Bronchial epithelial cell (primary cell): Measurements from ENCODE around the gene ACVR1C. TPM values are rescaled to one million over a fixed set of nuclear protein-coding genes. Genes with fewer than 3 reads are reported as not detected.

Source experiments
- DNase-seq: peaks from one replicate; pipeline ENCODE4 v3.0.0-alpha.2; 2010; ENCODE audit warnings: low read depth
- FAIRE-seq: peaks from 2 replicates; lab custom pipeline; 2011; peaks lifted over from hg19 to GRCh38; lab: Jason Lieb, UNC
- H3K27me3 ChIP-seq: 2 replicates; pipeline ENCODE4 v1.5.1; 2011; ENCODE audit warnings: low read length; ENCODE audit not compliant: control insufficient read depth, insufficient read depth
- H3K36me3 ChIP-seq: 2 replicates; pipeline ENCODE4 v1.5.1; 2011; ENCODE audit warnings: low read length; ENCODE audit not compliant: control insufficient read depth, insufficient read depth
- H3K4me3 ChIP-seq: 2 replicates; pipeline ENCODE4 v1.5.1; 2011; ENCODE audit warnings: mild to moderate bottlenecking, low read depth, low read length, control low read depth
- total RNA-seq: library from RNA; depleted of rRNA; stranded (reverse); fragments of >200 nt; gene quantifications from 2 replicates; pipeline ENCODE4 v1.2.1, GENCODE V29; 2014
- TF ChIP-seq, protein P1 (sequence below): IDR thresholded peaks from 2 replicates; pipeline ENCODE4 v1.5.1; 2011; ENCODE audit warnings: mild to moderate bottlenecking, moderate library complexity, low read length, control low read depth, inconsistent platforms; ENCODE audit not compliant: insufficient read depth, severe bottlenecking

Gene ACVR1C
- total RNA-seq, 1 donor from 2014 or later: 0.26 TPM

DNA sequence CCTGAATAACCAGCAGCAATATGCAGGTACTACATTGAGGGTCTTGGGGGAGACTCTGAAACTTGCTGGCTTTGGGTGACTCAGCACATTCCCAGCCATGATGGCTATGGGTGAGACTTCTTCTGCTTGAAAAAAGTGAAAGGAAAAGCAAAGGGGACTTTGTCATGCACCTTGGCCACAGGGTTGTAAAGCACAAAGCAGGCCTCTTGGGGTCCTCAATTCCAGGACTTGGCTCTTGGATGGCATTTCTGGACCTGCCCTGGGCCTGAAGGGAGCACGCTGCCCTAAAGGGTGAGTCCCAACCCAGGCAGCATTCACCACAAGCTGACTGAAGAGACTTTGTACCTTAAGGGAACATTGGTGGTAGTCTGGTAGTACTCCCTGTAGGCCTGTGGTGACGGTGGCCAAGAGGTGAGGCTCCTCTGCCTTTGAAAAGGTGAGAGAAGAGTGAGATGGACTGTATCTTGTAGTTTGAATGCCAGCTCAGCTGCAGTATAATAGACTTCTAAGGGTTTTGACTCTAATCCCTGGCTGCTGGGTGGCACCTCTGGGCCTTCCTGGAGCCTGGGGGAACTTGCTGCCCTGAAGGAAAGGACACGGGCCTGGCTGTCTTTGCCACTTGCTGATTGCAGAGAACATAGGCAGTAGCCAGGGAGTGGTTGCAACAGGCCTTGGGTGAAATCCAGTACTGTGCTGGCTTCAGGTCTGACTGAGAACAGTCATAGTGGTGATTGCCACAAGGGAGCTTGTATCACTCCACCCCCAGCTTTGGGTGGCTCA, 148.3 kb downstream of the ACVR1C start:
- FAIRE-seq (peak; percentile 23), DNase-seq (peak; percentile 62)
- Histone ChIP-seq H3K36me3 (no peaks in the 10 kb centered on the region), H3K27me3 (no peaks in the 10 kb centered on the region), H3K4me3 (no peak overlapping the region)
- TF ChIP-seq, protein P1, sequence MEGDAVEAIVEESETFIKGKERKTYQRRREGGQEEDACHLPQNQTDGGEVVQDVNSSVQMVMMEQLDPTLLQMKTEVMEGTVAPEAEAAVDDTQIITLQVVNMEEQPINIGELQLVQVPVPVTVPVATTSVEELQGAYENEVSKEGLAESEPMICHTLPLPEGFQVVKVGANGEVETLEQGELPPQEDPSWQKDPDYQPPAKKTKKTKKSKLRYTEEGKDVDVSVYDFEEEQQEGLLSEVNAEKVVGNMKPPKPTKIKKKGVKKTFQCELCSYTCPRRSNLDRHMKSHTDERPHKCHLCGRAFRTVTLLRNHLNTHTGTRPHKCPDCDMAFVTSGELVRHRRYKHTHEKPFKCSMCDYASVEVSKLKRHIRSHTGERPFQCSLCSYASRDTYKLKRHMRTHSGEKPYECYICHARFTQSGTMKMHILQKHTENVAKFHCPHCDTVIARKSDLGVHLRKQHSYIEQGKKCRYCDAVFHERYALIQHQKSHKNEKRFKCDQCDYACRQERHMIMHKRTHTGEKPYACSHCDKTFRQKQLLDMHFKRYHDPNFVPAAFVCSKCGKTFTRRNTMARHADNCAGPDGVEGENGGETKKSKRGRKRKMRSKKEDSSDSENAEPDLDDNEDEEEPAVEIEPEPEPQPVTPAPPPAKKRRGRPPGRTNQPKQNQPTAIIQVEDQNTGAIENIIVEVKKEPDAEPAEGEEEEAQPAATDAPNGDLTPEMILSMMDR: no peak

DNA sequence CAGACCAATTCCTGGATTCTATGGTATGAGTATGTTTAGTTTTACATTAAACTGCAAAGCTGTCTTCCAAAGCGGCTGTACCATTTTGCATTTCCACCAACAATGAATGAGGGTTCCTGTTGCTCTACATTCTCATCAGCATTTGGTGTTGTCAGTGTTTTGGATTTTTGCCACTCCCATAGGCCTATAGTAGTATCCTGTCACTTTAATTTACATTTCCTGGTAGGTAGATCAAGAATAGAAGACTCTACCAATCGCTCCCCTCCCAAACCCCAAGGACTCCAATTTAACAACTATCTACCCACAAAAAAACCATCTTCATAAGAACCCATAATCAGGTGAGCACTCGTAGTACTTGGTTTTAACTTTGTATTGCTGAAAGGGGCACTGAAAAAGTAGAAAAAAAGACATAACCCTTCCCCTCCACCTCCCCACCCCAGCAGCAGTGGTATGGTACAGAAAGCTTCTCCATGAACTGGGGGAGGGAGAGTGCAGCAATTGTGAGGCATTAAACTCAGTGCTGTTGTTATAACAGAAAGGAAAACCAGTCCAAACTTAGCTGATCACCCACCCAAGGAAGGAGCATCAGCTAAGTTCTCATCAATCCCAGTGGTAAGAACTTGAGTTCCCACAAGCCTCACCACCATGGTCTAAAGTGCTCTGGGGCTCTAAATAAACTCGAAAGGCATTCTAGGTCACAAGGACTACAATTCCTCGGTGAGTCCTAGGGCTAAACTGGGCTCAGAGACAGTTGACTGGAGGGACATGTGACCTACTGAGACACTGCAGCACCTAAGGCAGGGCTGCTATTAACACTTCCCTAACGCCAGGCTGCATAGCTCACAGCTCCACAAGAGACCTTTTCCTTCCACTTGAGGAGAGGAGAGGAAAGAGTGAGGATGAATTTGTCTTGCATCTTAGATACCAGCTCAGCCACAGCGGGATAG, 149.3 kb downstream of the ACVR1C start:
- H3K4me3 ChIP-seq: no peak overlapping the region
- no peaks in the 10 kb centered on the region for H3K36me3 ChIP-seq
- H3K27me3 ChIP-seq: no peaks in the 10 kb centered on the region
- FAIRE-seq (no peak), DNase-seq (no peak)
- TF ChIP-seq, protein P1: no peak

DNA sequence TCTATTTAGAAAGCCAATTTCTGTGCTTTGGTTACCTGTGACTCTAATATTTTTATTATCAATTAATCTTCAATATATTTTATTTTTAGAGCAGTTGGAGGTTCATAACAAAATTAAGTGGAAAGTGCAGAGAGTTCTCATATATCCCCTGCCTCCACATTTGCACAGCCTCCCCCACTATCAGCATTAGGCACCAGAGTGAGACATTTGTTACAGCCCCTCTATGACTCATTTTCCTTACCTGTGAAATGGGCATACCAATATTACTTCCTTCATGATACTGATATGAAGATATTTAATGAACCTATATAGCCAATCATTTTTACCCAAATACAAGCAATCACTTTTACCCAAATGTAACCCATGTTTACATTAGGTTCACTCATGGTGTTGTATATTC, 150.7 kb downstream of the ACVR1C start:
- DNase-seq: no peak
- no peaks in the 10 kb centered on the region for H3K27me3 ChIP-seq
- no peaks in the 10 kb centered on the region for H3K36me3 ChIP-seq
- TF ChIP-seq, protein P1: no peak
- FAIRE-seq: no peak
- H3K4me3 ChIP-seq: no peak overlapping the region

DNA sequence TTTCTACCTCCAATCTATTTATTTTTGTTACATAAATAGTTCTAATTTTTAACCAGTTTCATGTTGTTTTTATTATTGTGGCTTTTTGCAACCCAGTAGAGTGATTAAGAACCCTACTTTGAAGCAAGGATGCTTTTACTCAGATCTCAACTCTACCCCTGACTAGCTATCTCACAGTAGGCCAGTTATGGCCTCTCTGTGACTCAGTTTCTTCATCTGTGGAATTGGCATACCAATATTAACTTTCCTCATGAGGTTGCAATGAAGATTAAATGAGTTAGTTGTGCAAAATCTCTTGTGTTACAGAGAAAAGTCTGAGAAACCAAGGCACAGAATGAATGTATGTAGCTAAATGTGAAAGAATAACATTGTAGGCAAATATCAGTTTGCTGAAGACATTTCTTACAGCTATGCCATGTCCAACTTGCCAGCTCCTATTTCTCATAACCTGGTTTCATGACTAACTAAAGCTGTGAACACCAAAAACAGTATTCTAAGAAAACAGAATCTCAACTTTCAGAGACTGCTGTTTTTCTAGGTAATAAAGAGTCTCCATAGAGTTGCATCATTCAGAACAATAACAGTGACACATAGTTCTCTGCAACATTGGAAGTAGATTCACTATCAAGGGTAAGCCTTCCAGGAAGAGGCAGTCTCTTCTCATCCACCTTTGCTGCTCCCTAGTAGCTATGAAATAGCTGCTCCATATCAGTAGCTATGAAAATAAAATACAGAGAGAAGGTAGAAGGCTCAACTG, 151.5 kb downstream of the ACVR1C start:
- Histone ChIP-seq H3K36me3 (no peaks in the 10 kb centered on the region), H3K4me3 (no peak overlapping the region), H3K27me3 (no peaks in the 10 kb centered on the region)
- DNase-seq (peak; percentile 48), FAIRE-seq (no peak)
- TF ChIP-seq, protein P1: no peak

Other genes starting within 250 kb of the ACVR1C start
- not detected in 2 replicates for gene CYTIP, start 184.8 kb downstream of the ACVR1C start, total RNA-seq
- 17.1 and 17.3 TPM in 2 replicates for gene ACVR1, start 247.5 kb upstream of the ACVR1C start, total RNA-seq